NCI-H446 treated with DMSO at 0.1 percent for 48 hours (cell line): ENCODE measurements around the gene PRAMEF5.
"Not testable (repeated sequence)": the region's sequence is repeated elsewhere in the genome, so short reads cannot be mapped to it uniquely, and the experiment has no call there.

ENCODE experiments used
- DNase-seq: peaks from one replicate; lab custom pipeline; 2025; lab: John Stamatoyannopoulos, UW

Gene PRAMEF5

GRCh38 chr1:13253898-13254297 lies at the start of gene PRAMEF5:
Gene PRAMEF5 (plus strand): TSS chr1:13254198. CDS start chr1:13259269, 5,071 bp downstream.
- not testable (repeated sequence) for DNase-seq

GRCh38 chr1:13208712-13209111 lies 45.3 kb upstream of the PRAMEF5 start:
- DNase-seq, result not testable (repeated sequence)

GRCh38 chr1:13216619-13217018 lies 37.4 kb upstream of the PRAMEF5 start:
- not testable (repeated sequence) for DNase-seq

- DNase-seq, result not testable (repeated sequence)
These were observed 34.8 kb upstream of the PRAMEF5 start for GRCh38 chr1:13219203-13219602.

GRCh38 chr1:13222788-13223187 lies 31.2 kb upstream of the PRAMEF5 start:
- DNase-seq, result not testable (repeated sequence)

- no peak for DNase-seq
These were observed 29.4 kb upstream of the PRAMEF5 start for GRCh38 chr1:13224480-13225060.

GRCh38 chr1:13225675-13226204 lies 28.3 kb upstream of the PRAMEF5 start, which contains the start of gene PRAMEF18:
Gene PRAMEF18 (minus strand): TSS chr1:13226154. CDS start chr1:13226106, 48 bp downstream.
- not testable (repeated sequence) for DNase-seq

- DNase-seq, result not testable (repeated sequence)
These were observed 26.5 kb upstream of the PRAMEF5 start for GRCh38 chr1:13227271-13228055.

GRCh38 chr1:13228343-13228781 lies 25.6 kb upstream of the PRAMEF5 start:
- no peak for DNase-seq

- DNase-seq, result not testable (repeated sequence)
These were observed 23.9 kb upstream of the PRAMEF5 start for GRCh38 chr1:13230096-13230495.

GRCh38 chr1:13230601-13231000 lies 23.4 kb upstream of the PRAMEF5 start:
- not testable (repeated sequence) for DNase-seq

- DNase-seq, result not testable (repeated sequence)
These were observed 22.8 kb upstream of the PRAMEF5 start for GRCh38 chr1:13231061-13231750.

- DNase-seq, result not testable (repeated sequence)
These were observed 21.9 kb upstream of the PRAMEF5 start for GRCh38 chr1:13232056-13232455.

GRCh38 chr1:13234057-13234456 lies 19.9 kb upstream of the PRAMEF5 start:
- not testable (repeated sequence) for DNase-seq

GRCh38 chr1:13237572-13237971 lies 16.4 kb upstream of the PRAMEF5 start:
- DNase-seq, result not testable (repeated sequence)

- DNase-seq, result not testable (repeated sequence)
These were observed 14.4 kb upstream of the PRAMEF5 start for GRCh38 chr1:13239633-13240032.

GRCh38 chr1:13243536-13244263 lies 10.3 kb upstream of the PRAMEF5 start:
- not testable (repeated sequence) for DNase-seq

- not testable (repeated sequence) for DNase-seq
These were observed 8.0 kb upstream of the PRAMEF5 start for GRCh38 chr1:13245841-13246553.

GRCh38 chr1:13246554-13246871 lies 7.5 kb upstream of the PRAMEF5 start:
- not testable (repeated sequence) for DNase-seq

- not testable (repeated sequence) for DNase-seq
These were observed 6.9 kb upstream of the PRAMEF5 start for GRCh38 chr1:13247122-13247521.

- not testable (repeated sequence) for DNase-seq
These were observed 11.1 kb downstream of the PRAMEF5 start for GRCh38 chr1:13265124-13265523.
